Measurements from ENCODE around the gene LARP6. TPM values are rescaled to one million over a fixed set of nuclear protein-coding genes. Genes with fewer than 3 reads are reported as not detected.

Gene LARP6
- total and polyA plus RNA-seq, 2 donors (not counting 1 experiment from before 2014, with no cell fraction given), result not detected

DNA sequence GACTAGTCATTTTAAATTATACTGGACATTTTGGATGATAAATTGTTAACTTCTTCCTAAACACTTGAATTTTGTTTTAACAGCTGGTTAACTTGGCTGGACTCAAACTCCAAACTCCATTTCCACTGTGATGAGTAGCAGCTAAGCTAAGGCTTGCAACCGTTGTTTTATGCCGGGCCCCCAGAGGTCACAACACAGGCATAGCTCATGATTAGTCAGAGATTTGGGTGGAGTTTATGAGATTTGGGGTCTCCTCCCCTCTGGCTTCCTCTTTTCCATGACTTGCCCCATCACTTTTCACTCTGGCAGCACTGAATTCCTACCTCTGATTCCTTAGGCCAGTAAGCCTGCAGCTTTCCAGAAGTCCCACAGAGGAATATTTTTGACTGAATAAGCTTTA, 25.4 kb upstream of the LARP6 start:
- TF ChIP-seq, protein P1, sequence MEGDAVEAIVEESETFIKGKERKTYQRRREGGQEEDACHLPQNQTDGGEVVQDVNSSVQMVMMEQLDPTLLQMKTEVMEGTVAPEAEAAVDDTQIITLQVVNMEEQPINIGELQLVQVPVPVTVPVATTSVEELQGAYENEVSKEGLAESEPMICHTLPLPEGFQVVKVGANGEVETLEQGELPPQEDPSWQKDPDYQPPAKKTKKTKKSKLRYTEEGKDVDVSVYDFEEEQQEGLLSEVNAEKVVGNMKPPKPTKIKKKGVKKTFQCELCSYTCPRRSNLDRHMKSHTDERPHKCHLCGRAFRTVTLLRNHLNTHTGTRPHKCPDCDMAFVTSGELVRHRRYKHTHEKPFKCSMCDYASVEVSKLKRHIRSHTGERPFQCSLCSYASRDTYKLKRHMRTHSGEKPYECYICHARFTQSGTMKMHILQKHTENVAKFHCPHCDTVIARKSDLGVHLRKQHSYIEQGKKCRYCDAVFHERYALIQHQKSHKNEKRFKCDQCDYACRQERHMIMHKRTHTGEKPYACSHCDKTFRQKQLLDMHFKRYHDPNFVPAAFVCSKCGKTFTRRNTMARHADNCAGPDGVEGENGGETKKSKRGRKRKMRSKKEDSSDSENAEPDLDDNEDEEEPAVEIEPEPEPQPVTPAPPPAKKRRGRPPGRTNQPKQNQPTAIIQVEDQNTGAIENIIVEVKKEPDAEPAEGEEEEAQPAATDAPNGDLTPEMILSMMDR (IDR thresholded peaks at IDR 0.05), result no peak
- TF ChIP-seq EZH2 (IDR thresholded peaks at IDR 0.05; ENCODE audit: borderline replicate concordance, insufficient read depth, low read depth, low read length, poor library complexity, severe bottlenecking), result no peak
- H3K36me3 ChIP-seq (replicated peaks in 1 of 2; ENCODE audit: control extremely low read depth in 1 of 2, control insufficient read depth in 1 of 2, extremely low read depth in 1 of 2, insufficient read depth in 2 of 2, low read length in 1 of 2), result no peaks in the 10 kb centered on the region
- intact Hi-C loops (cut with micrococcal nuclease), result no loop called here
- ChIA-PET CTCF (interaction anchor here (0.6 kb wide), 1 partner anchor 130 kb away, joined by 3 read pairs; no protein-coding TSS in a partner anchor), POLR2A (no interaction called here)
- no peak overlapping the region for H3K4me2 ChIP-seq (replicated peaks; ENCODE audit: low read depth, low read length, poor library complexity, severe bottlenecking)
- no CpG with 5 or more reads among the region's 2 CpGs for WGBS (ENCODE audit: insufficient coverage)
- no peaks in the 10 kb centered on the region for H3K4me1 ChIP-seq (ENCODE audit: control insufficient read depth in 2 of 2, insufficient read depth in 2 of 2, low read length in 2 of 2)
- H4K20me1 ChIP-seq (ENCODE audit: control insufficient read depth, insufficient read depth, low read length, poor library complexity, severe bottlenecking), result no peaks in the 10 kb centered on the region
- H3K9ac ChIP-seq (ENCODE audit: low read length), result no peak overlapping the region
- no peaks in the 10 kb centered on the region for H3K4me1 Mint-ChIP-seq
- no peak overlapping the region for H3K4me3 Mint-ChIP-seq
- ATAC-seq (ENCODE audit: low read depth), result no peak
- no peak overlapping the region for H2AFZ ChIP-seq (ENCODE audit: insufficient read depth, low read depth, low read length, poor library complexity, severe bottlenecking)
- H3K27me3 Mint-ChIP-seq, result peaks cover 36% of the 10 kb centered on the region
- no peaks in the 10 kb centered on the region for H3K9me3 Mint-ChIP-seq (ENCODE audit: insufficient read depth)
- DNase-seq, result no peak
- no peaks in the 10 kb centered on the region for H3K79me2 ChIP-seq (ENCODE audit: control insufficient read depth, insufficient read depth, low read length)
- peaks cover 0 to 3% (median 1%) of the 10 kb centered on the region in 4 experiments for H3K27me3 ChIP-seq (replicated peaks in 1 of 4; ENCODE audit: control extremely low read depth in 1 of 4, control insufficient read depth in 3 of 4, insufficient read depth in 4 of 4, low read length in 3 of 4)
- no peaks in the 10 kb centered on the region for H3K9me3 ChIP-seq (ENCODE audit: control extremely low read depth in 1 of 3, control insufficient read depth in 2 of 3, insufficient read depth in 1 of 3, low read length in 2 of 3)
- no peak overlapping the region for H3K27ac Mint-ChIP-seq
- no peak overlapping the region for H3K27ac ChIP-seq (ENCODE audit: low read length in 2 of 2)
- no peak overlapping the region for H3K4me3 ChIP-seq (ENCODE audit: control extremely low read depth in 1 of 5, extremely low read depth in 1 of 5, insufficient read depth in 1 of 5, low read depth in 2 of 5, low read length in 4 of 5)

GRCh38 chr15:70876683-70877082, 22.7 kb upstream of the LARP6 start:
- H3K79me2 ChIP-seq (ENCODE audit: control insufficient read depth, insufficient read depth, low read length), result no peaks in the 10 kb centered on the region
- no peaks in the 10 kb centered on the region for H3K4me1 Mint-ChIP-seq
- intact Hi-C loops (cut with micrococcal nuclease), result no loop called here
- peaks cover 0 to 3% (median 3%) of the 10 kb centered on the region in 4 experiments for H3K27me3 ChIP-seq (replicated peaks in 1 of 4; ENCODE audit: control extremely low read depth in 1 of 4, control insufficient read depth in 3 of 4, insufficient read depth in 4 of 4, low read length in 3 of 4)
- H3K4me2 ChIP-seq (replicated peaks; ENCODE audit: low read depth, low read length, poor library complexity, severe bottlenecking), result no peak overlapping the region
- H3K4me3 ChIP-seq (ENCODE audit: control extremely low read depth in 1 of 5, extremely low read depth in 1 of 5, insufficient read depth in 1 of 5, low read depth in 2 of 5, low read length in 4 of 5), result no peak overlapping the region
- H2AFZ ChIP-seq (ENCODE audit: insufficient read depth, low read depth, low read length, poor library complexity, severe bottlenecking), result no peak overlapping the region
- H3K9ac ChIP-seq (ENCODE audit: low read length), result no peak overlapping the region
- H3K27ac ChIP-seq (ENCODE audit: low read length in 2 of 2), result no peak overlapping the region
- H3K27ac Mint-ChIP-seq, result no peak overlapping the region
- no peaks in the 10 kb centered on the region for H3K9me3 Mint-ChIP-seq (ENCODE audit: insufficient read depth)
- ChIA-PET POLR2A (no interaction called here), CTCF (no interaction called here)
- H3K9me3 ChIP-seq (ENCODE audit: control extremely low read depth in 1 of 3, control insufficient read depth in 2 of 3, insufficient read depth in 1 of 3, low read length in 2 of 3), result peaks cover 0 to 3% (median 2%) of the 10 kb centered on the region in 3 donors
- no peak for TF ChIP-seq EZH2 (IDR thresholded peaks at IDR 0.05; ENCODE audit: borderline replicate concordance, insufficient read depth, low read depth, low read length, poor library complexity, severe bottlenecking)
- TF ChIP-seq, protein P1 (IDR thresholded peaks at IDR 0.05), result no peak
- no peaks in the 10 kb centered on the region for H3K4me1 ChIP-seq (ENCODE audit: control insufficient read depth in 2 of 2, insufficient read depth in 2 of 2, low read length in 2 of 2)
- H3K27me3 Mint-ChIP-seq, result peaks cover 41% of the 10 kb centered on the region
- H4K20me1 ChIP-seq (ENCODE audit: control insufficient read depth, insufficient read depth, low read length, poor library complexity, severe bottlenecking), result no peaks in the 10 kb centered on the region
- WGBS (ENCODE audit: insufficient coverage), result 100% methylated on average over 1 of the region's 2 CpGs
- H3K36me3 ChIP-seq (replicated peaks in 1 of 2; ENCODE audit: control extremely low read depth in 1 of 2, control insufficient read depth in 1 of 2, extremely low read depth in 1 of 2, insufficient read depth in 2 of 2, low read length in 1 of 2), result no peaks in the 10 kb centered on the region
- no peak for DNase-seq
- H3K4me3 Mint-ChIP-seq, result no peak overlapping the region
- no peak for ATAC-seq (ENCODE audit: low read depth)
